ENCODE measurements around the gene MGRN1.
A peak's percentile ranks its signal among the peaks of the same experiment; 100 is the strongest.

The MGRN1 gene

GRCh38 chr16:4668313-4668960 is 43.8 kb downstream of the MGRN1 start:
- no peak for DNase-seq

GRCh38 chr16:4673387-4674046 is 48.9 kb downstream of the MGRN1 start:
- peak in 21 of 56 donors; percentile 11 to 58 (median 31) for DNase-seq

- no peak for DNase-seq
Measured at GRCh38 chr16:4674926-4675530, 50.4 kb downstream of the MGRN1 start.

- no peak for DNase-seq
Measured at GRCh38 chr16:4675864-4676786, 51.5 kb downstream of the MGRN1 start.

GRCh38 chr16:4676831-4677230 is 52.2 kb downstream of the MGRN1 start:
- no peak for DNase-seq

GRCh38 chr16:4677390-4677789 is 52.8 kb downstream of the MGRN1 start:
- peak in 18 of 56 donors; percentile 16 to 69 (median 36) for DNase-seq

- DNase-seq = no peak
Measured at GRCh38 chr16:4677994-4678393, 53.4 kb downstream of the MGRN1 start.

- DNase-seq = no peak
Measured at GRCh38 chr16:4678596-4678995, 54.0 kb downstream of the MGRN1 start.

GRCh38 chr16:4679156-4679849 is 54.7 kb downstream of the MGRN1 start:
- DNase-seq = peak in 1 of 56 donors; percentile 15

GRCh38 chr16:4679850-4680636 is 55.4 kb downstream of the MGRN1 start:
- peak in 12 of 56 donors; percentile 10 to 48 (median 26) for DNase-seq

- no peak for DNase-seq
Measured at GRCh38 chr16:4680673-4681470, 56.2 kb downstream of the MGRN1 start.

- no peak for DNase-seq
Measured at GRCh38 chr16:4681471-4682083, 57.0 kb downstream of the MGRN1 start.

- no peak for DNase-seq
Measured at GRCh38 chr16:4682084-4682591, 57.5 kb downstream of the MGRN1 start.

GRCh38 chr16:4682616-4683254 is 58.1 kb downstream of the MGRN1 start:
- peak in 38 of 56 donors; percentile 2 to 69 (median 36) for DNase-seq

GRCh38 chr16:4683255-4684057 is 58.8 kb downstream of the MGRN1 start:
- DNase-seq = no peak

- DNase-seq = peak in 1 of 56 donors; percentile 20
Measured at GRCh38 chr16:4684058-4684715, 59.6 kb downstream of the MGRN1 start.

All from nucleus accumbens (tissue), 56 donors.